BE2C (cell line): ENCODE results near the gene CACNG7.

ENCODE experiments used
- DNase-seq: peaks from one replicate; pipeline ENCODE4 v3.0.0-alpha.2; 2020
- H3K27me3 ChIP-seq: fragments of 250-450 bp; sonication (Bioruptor Pico); 2 replicates; pipeline ENCODE4 v1.5.1; 2020; ENCODE audit warnings: mild to moderate bottlenecking
- H3K36me3 ChIP-seq: fragments of 250-450 bp; sonication (Bioruptor Pico); 2 replicates; pipeline ENCODE4 v1.5.1; 2020; ENCODE audit warnings: mild to moderate bottlenecking
- H3K4me1 ChIP-seq: fragments of 250-450 bp; sonication (Bioruptor Pico); 2 replicates; pipeline ENCODE4 v1.5.1; 2020
- H3K4me3 ChIP-seq: 2 replicates; pipeline ENCODE4 v1.5.1; 2011; ENCODE audit warnings: low read depth, low read length
- H3K9me3 ChIP-seq: fragments of 250-450 bp; sonication (Bioruptor Pico); 2 replicates; pipeline ENCODE4 v1.5.1; 2020
- TF ChIP-seq, protein P1 (sequence below): IDR thresholded peaks from 2 replicates; pipeline ENCODE4 v1.5.1; 2012; ENCODE audit warnings: mild to moderate bottlenecking, low read depth, low read length

Gene CACNG7

DNA sequence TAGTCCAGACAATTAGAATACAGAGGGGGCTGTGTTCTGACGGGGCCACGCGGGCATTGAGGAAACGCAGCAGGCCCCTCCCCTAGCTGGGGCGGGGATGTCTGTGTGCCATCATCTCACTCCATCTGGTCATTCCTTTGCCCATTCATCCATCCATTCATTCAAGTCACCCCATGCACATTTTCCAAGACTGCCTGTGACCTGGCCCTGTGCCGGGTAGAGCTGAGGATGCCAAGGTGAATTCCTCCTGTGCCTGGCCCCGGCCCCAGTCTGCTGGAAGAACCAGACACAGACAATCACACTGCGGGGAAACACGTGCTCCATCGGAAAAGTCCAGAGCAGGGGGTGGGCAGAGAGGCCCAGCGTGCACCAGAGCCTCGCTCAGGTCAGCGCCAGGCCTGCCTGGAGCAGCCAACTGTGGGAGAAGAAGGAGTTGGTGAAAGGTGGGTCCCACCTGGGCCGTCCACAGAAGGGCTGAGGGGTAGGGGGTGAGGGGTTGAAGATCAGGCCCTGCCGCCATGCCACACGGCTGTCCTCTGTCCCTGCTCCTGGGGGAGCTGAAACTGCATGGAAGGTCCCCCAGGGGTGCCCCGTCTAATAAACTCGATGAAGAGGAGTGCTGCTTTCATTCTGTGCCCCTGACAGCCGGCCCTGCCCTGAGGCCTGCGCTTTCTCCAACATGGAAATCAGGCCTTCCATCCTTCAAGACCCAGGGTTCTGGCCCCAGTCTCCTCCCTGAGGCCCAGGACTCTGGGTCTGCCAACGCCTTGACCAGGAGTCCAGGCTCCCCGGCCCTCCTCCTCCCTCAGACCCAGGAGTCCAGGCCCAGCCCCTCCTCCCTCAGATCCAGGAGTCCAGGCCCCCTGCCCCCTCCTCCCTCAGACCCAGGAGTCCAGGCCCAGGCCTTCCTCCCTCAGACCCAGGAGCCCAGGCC, 80.8 kb downstream of the CACNG7 start:
- no peaks in the 10 kb centered on the region for H3K36me3 ChIP-seq
- peaks cover 23% of the 10 kb centered on the region for H3K27me3 ChIP-seq
- no peak for DNase-seq
- TF ChIP-seq, protein P1, sequence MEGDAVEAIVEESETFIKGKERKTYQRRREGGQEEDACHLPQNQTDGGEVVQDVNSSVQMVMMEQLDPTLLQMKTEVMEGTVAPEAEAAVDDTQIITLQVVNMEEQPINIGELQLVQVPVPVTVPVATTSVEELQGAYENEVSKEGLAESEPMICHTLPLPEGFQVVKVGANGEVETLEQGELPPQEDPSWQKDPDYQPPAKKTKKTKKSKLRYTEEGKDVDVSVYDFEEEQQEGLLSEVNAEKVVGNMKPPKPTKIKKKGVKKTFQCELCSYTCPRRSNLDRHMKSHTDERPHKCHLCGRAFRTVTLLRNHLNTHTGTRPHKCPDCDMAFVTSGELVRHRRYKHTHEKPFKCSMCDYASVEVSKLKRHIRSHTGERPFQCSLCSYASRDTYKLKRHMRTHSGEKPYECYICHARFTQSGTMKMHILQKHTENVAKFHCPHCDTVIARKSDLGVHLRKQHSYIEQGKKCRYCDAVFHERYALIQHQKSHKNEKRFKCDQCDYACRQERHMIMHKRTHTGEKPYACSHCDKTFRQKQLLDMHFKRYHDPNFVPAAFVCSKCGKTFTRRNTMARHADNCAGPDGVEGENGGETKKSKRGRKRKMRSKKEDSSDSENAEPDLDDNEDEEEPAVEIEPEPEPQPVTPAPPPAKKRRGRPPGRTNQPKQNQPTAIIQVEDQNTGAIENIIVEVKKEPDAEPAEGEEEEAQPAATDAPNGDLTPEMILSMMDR: no peak
- H3K4me1 ChIP-seq: no peaks in the 10 kb centered on the region
- no peaks in the 10 kb centered on the region for H3K9me3 ChIP-seq
- no peak overlapping the region for H3K4me3 ChIP-seq

DNA sequence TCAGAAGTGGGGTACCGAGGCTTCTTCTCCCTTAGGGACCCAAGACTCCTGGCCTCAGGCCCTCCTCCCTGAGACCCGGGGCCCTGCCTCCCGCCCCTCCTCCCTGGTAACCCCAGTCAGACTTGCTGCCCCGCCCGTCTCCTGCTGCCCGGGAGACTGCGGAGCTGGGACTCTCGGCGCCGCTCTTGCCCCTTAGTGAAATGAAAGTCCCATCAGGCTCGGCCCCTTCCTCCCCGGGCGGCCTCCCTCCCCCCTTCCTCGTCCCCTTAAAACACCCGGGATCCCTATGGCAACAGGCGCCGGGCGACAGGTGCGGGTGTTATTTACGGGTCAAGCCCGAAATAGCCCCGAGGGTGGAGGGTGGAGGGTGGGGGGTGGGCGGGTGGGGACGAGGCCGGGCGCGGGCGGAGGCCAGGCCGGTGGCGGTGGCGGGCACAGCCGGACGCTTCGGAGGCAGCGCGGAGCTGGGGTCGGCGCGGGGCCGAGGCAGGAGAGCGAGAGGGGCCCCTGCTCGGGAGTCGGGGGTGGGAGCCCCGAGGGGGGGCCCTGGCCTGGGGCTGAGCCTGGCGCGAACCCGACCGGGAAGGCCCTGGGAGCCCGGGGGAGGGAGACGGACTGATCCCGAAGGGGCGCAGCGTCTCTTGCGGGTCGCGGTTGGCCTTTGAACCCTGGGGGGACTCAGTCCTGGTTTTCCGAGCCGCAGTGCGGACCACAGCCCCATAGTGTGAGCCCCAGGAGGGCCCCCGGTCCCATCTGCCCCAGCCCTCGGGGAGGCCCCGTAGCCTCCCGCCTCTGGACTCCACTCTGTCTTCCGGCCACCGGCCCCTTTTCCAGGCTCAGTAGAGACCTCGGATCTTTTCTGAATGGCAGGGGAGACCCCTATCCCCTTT, 82.4 kb downstream of the CACNG7 start, which contains the start of gene CACNG6:
CACNG6 (plus strand) TSS at position 414 of the 890 bp plus-strand sequence. CDS start 1,241 bp downstream, outside the sequence.
- Histone ChIP-seq H3K27me3 (peaks cover 29% of the 10 kb centered on the region), H3K9me3 (no peaks in the 10 kb centered on the region), H3K36me3 (no peaks in the 10 kb centered on the region), H3K4me1 (no peaks in the 10 kb centered on the region), H3K4me3 (no peak within 1 kb of the TSS)
- DNase-seq: no peak
- TF ChIP-seq, protein P1: no peak

DNA sequence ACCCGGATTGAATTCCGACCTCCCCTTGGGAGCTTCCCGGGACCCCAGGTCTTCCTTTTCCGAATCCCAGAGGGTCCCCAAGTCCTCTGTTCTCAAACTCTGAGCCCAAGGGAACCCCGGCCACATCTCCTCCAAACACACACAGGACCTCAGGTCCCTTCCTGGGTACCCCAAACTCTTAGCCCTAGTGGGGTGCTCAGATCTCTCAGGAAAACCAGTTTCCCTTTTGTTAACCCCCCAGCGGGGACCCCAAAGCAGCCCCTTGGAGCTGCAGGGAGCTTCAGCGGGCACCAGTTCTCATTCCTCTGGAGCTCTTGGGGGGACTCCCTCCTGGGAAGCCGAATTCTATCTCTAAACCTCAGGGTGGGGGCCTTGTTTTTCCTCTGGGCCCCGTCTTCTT, 83.1 kb downstream of the CACNG7 start:
- Histone ChIP-seq H3K9me3 (no peaks in the 10 kb centered on the region), H3K36me3 (no peaks in the 10 kb centered on the region), H3K4me1 (no peaks in the 10 kb centered on the region), H3K4me3 (no peak overlapping the region), H3K27me3 (peaks cover 29% of the 10 kb centered on the region)
- no peak for DNase-seq
- TF ChIP-seq, protein P1: no peak

DNA sequence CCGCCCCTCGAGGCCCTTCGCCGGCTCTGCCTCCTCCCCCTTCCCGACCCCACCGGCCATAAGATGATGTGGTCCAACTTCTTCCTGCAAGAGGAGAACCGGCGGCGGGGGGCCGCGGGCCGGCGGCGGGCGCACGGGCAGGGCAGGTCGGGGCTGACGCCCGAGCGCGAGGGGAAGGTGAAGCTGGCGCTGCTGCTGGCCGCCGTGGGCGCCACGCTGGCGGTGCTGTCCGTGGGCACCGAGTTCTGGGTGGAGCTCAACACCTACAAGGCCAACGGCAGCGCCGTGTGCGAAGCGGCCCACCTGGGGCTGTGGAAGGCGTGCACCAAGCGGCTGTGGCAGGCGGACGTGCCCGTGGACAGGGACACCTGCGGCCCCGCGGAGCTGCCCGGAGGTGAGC, 83.7 kb downstream of the CACNG7 start:
- no peaks in the 10 kb centered on the region for H3K4me1 ChIP-seq
- H3K9me3 ChIP-seq: no peaks in the 10 kb centered on the region
- TF ChIP-seq, protein P1: no peak
- no peaks in the 10 kb centered on the region for H3K36me3 ChIP-seq
- H3K27me3 ChIP-seq: peaks cover 32% of the 10 kb centered on the region
- no peak overlapping the region for H3K4me3 ChIP-seq
- no peak for DNase-seq

DNA sequence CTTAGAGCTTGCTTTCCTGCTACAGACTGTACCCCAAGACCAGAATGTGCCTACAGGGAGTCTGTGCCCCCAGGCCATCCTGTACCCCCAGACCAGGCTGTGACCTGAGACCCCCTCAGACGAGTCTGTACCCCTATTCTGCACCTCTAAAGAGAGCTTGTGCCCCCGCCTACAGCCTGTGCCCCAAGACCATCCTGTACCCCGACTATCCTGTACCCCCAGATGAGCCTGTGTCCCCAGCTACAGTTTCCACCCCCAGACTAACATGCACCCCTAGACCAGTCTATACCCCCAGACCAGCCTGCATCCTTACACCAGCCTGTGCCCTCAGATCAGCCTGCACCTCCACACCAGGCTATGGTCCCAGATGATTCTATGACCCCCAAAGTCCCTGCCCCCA, 84.4 kb downstream of the CACNG7 start:
- Histone ChIP-seq H3K4me1 (no peaks in the 10 kb centered on the region), H3K4me3 (no peak overlapping the region), H3K27me3 (peaks cover 32% of the 10 kb centered on the region), H3K9me3 (no peaks in the 10 kb centered on the region), H3K36me3 (no peaks in the 10 kb centered on the region)
- no peak for DNase-seq
- TF ChIP-seq, protein P1: no peak
